Kidney (tissue), 14 donors: ENCODE data around the gene ABHD12. TPM values are rescaled to one million over a fixed set of nuclear protein-coding genes. Genes with fewer than 3 reads are reported as not detected.
"Not testable (repeated sequence)": the region's sequence is repeated elsewhere in the genome, so short reads cannot be mapped to it uniquely, and the experiment has no call there.

ENCODE experiments used
- DNase-seq, 5 donors: peaks; one replicate each; pipeline ENCODE4 v3.0.0-alpha.2; 2013 to 2020
- FAIRE-seq: peaks from 2 replicates; lab custom pipeline; 2012; peaks lifted over from hg19 to GRCh38; lab: Jason Lieb, UNC
- H3K27ac ChIP-seq, 2 donors: one replicate each; pipeline ENCODE4 v1.7.0; 2013; ENCODE audit warnings: low read depth in 2 of 2, low read length in 2 of 2, inconsistent platforms in 1 of 2
- H3K27me3 ChIP-seq: one replicate; pipeline ENCODE4 v1.7.1; 2013; ENCODE audit warnings: low read length, inconsistent platforms; ENCODE audit not compliant: control insufficient read depth, insufficient read depth
- H3K36me3 ChIP-seq, 3 donors: one replicate each; pipeline versions ENCODE4 v1.7.0 to v1.7.1; 2013; ENCODE audit warnings: low read length in 3 of 3, control low read depth in 1 of 3, inconsistent platforms in 1 of 3; ENCODE audit not compliant: insufficient read depth in 3 of 3, control insufficient read depth in 2 of 3
- H3K4me1 ChIP-seq, 3 donors: one replicate each; pipeline versions ENCODE4 v1.7.0 to v1.7.1; 2013; ENCODE audit warnings: low read length in 3 of 3, inconsistent platforms in 1 of 3, low read depth in 1 of 3; ENCODE audit not compliant: control insufficient read depth in 2 of 3, insufficient read depth in 2 of 3
- H3K4me3 ChIP-seq, 3 donors: one replicate each; pipeline versions ENCODE4 v1.7.0 to v1.8.1; 2013; ENCODE audit warnings: low read length in 3 of 3, control low read depth in 1 of 3, inconsistent platforms in 1 of 3
- H3K9ac ChIP-seq, 3 donors: one replicate each; pipeline versions ENCODE4 v1.7.0 to v1.7.1; 2013; ENCODE audit warnings: low read length in 3 of 3, control low read depth in 1 of 3, inconsistent platforms in 1 of 3
- H3K9me3 ChIP-seq, 3 donors: one replicate each; pipeline versions ENCODE4 v1.7.0 to v1.7.1; 2013; ENCODE audit warnings: low read length in 3 of 3, control low read depth in 1 of 3, inconsistent platforms in 1 of 3; ENCODE audit not compliant: control insufficient read depth in 2 of 3, insufficient read depth in 1 of 3
- CTCF ChIP-seq: IDR thresholded peaks from 3 replicates; pipeline ENCODE4 v1.5.1; 2012; ENCODE audit warnings: mild to moderate bottlenecking, moderate library complexity, borderline replicate concordance; ENCODE audit not compliant: insufficient read depth; ENCODE audit errors: extremely low read depth
- intact Hi-C: fragments of 100-400 bp; cut with DNase I; formaldehyde crosslinking; loops from one replicate; pipeline ENCODE4 v1.11.1; 2022
- polyA plus RNA-seq: library from polyadenylated mRNA; stranded (reverse); fragments of 350-450 nt; fragmentation: Illumina TruSeq; extraction: RNeasy Lipid Tissue Mini Kit (QIAGEN cat#74804); gene quantifications from one replicate; pipeline ENCODE4 v1.2.3, GENCODE V29; 2014; ENCODE audit warnings: low read depth, low replicate concordance; ENCODE audit not compliant: insufficient read depth
- total RNA-seq: library from RNA; stranded (reverse); fragmentation: NEBNext Ultra II Directional; extraction: Animal tissue kit (Norgen Biotek cat#: 25700); gene quantifications from one replicate; pipeline ENCODE4 v1.2.1, GENCODE V29; 2021
- donor health status: control.
- donor health status: control.
- donor health status: control.
- donor health status: control.
- donor health status: control.
- donor health status: DM: yes; HTN: yes; CAD: no.
- donor health status: Normal renal cell carcinoma (clear cell type).

The ABHD12 gene
- total and polyA plus RNA-seq, 2 donors from 2014 or later: 61.5 to 68.1 TPM

- Histone ChIP-seq H3K27ac (no peak overlapping the region), H3K9me3 (no peaks in the 10 kb centered on the region), H3K36me3 (peaks cover 0 to 18% (median 7%) of the 10 kb centered on the region in 3 donors), H3K9ac (no peak overlapping the region), H3K4me3 (no peak overlapping the region), H3K4me1 (no peaks in the 10 kb centered on the region), H3K27me3 (no peaks in the 10 kb centered on the region)
- peak in 2 of 5 donors; percentile 25 to 49 for DNase-seq
- no peak for TF ChIP-seq CTCF
- intact Hi-C loops: no loop called here
- no peak for FAIRE-seq
These were observed 120.8 kb downstream of the ABHD12 start for GRCh38 chr20:25269833-25270170.

- Histone ChIP-seq H3K9ac (no peak overlapping the region), H3K9me3 (no peaks in the 10 kb centered on the region), H3K27ac (no peak overlapping the region), H3K4me1 (no peaks in the 10 kb centered on the region), H3K36me3 (peaks cover 0 to 17% (median 7%) of the 10 kb centered on the region in 3 donors), H3K4me3 (no peak overlapping the region), H3K27me3 (no peaks in the 10 kb centered on the region)
- TF ChIP-seq CTCF: no peak
- intact Hi-C loops: no loop called here
- FAIRE-seq (no peak), DNase-seq (peak in 1 of 5 donors; percentile 16)
These were observed 121.4 kb downstream of the ABHD12 start for GRCh38 chr20:25269057-25269832.

- FAIRE-seq, H3K36me3 ChIP-seq, intact Hi-C loops, H3K9ac ChIP-seq, H3K27me3 ChIP-seq, H3K27ac ChIP-seq, H3K9me3 ChIP-seq, H3K4me3 ChIP-seq: not testable (repeated sequence)
- peak in 1 of 5 donors; percentile 14 for DNase-seq
- peaks cover 0 to 10% (median 10%) of the 10 kb centered on the region in 3 donors for H3K4me1 ChIP-seq
These were observed 129.7 kb downstream of the ABHD12 start for GRCh38 chr20:25260770-25261437.

- H3K27ac ChIP-seq: no peak overlapping the region
- H3K27me3 ChIP-seq: no peaks in the 10 kb centered on the region
- DNase-seq (peak in 1 of 5 donors; percentile 15), FAIRE-seq (no peak)
- H3K9ac ChIP-seq: no peak overlapping the region
- no peak overlapping the region for H3K4me3 ChIP-seq
- H3K36me3 ChIP-seq: peaks cover 0 to 4% (median 0%) of the 10 kb centered on the region in 3 donors
- no peak for TF ChIP-seq CTCF
- intact Hi-C loops: no loop called here
- peaks cover 0 to 16% (median 16%) of the 10 kb centered on the region in 3 donors for H3K4me1 ChIP-seq
- no peaks in the 10 kb centered on the region for H3K9me3 ChIP-seq
These were observed 130.8 kb downstream of the ABHD12 start for GRCh38 chr20:25259788-25260254.
